Activated CD8-positive, alpha-beta memory T cell treated with anti-CD3 and anti-CD28 coated beads for 24 hours (primary cell): ENCODE results near the gene SRRM4.
"Not testable (repeated sequence)": the region's sequence is repeated elsewhere in the genome, so short reads cannot be mapped to it uniquely, and the experiment has no call there.

Experiments
- DNase-seq: peaks from one replicate; pipeline ENCODE4 v3.0.0-alpha.2; 2020

Gene SRRM4

GRCh38 chr12:119071638-119072231 is 90.4 kb downstream of the SRRM4 start:
- DNase-seq = no peak

- DNase-seq = no peak
Observed at GRCh38 chr12:119072440-119072839, 91.1 kb downstream of the SRRM4 start.

- no peak for DNase-seq
Observed at GRCh38 chr12:119075222-119075787, 94.0 kb downstream of the SRRM4 start.

- DNase-seq = no peak
Observed at GRCh38 chr12:119075918-119076317, 94.6 kb downstream of the SRRM4 start.

GRCh38 chr12:119079530-119079929 is 98.2 kb downstream of the SRRM4 start:
- DNase-seq = no peak

- DNase-seq = no peak
Observed at GRCh38 chr12:119082016-119082415, 100.7 kb downstream of the SRRM4 start.

GRCh38 chr12:119082496-119082895 is 101.2 kb downstream of the SRRM4 start:
- DNase-seq = no peak

GRCh38 chr12:119088685-119089379 is 107.5 kb downstream of the SRRM4 start:
- DNase-seq = no peak

GRCh38 chr12:119089380-119090013 is 108.2 kb downstream of the SRRM4 start:
- no peak for DNase-seq

- DNase-seq = no peak
Observed at GRCh38 chr12:119090276-119090675, 108.9 kb downstream of the SRRM4 start.

GRCh38 chr12:119090865-119091264 is 109.5 kb downstream of the SRRM4 start:
- DNase-seq = no peak

GRCh38 chr12:119096429-119097202 is 115.3 kb downstream of the SRRM4 start:
- no peak for DNase-seq

GRCh38 chr12:119100933-119101332 is 119.6 kb downstream of the SRRM4 start:
- DNase-seq = no peak

- DNase-seq = no peak
Observed at GRCh38 chr12:119102274-119102673, 120.9 kb downstream of the SRRM4 start.

- DNase-seq = no peak
Observed at GRCh38 chr12:119102714-119103113, 121.4 kb downstream of the SRRM4 start.

GRCh38 chr12:119104969-119105368 is 123.6 kb downstream of the SRRM4 start:
- DNase-seq = not testable (repeated sequence)

GRCh38 chr12:119113496-119113986 is 132.2 kb downstream of the SRRM4 start:
- no peak for DNase-seq

GRCh38 chr12:119114294-119114693 is 133.0 kb downstream of the SRRM4 start:
- DNase-seq = no peak

- no peak for DNase-seq
Observed at GRCh38 chr12:119115296-119115905, 134.1 kb downstream of the SRRM4 start.

GRCh38 chr12:119117936-119118335 is 136.6 kb downstream of the SRRM4 start:
- DNase-seq = no peak

GRCh38 chr12:119118625-119119024 is 137.3 kb downstream of the SRRM4 start:
- DNase-seq = no peak

- no peak for DNase-seq
Observed at GRCh38 chr12:119122047-119122446, 140.7 kb downstream of the SRRM4 start.

- DNase-seq = no peak
Observed at GRCh38 chr12:119122751-119123150, 141.4 kb downstream of the SRRM4 start.
